GM21737 (cell line): ENCODE data around the gene SLC17A5.
"Not testable (repeated sequence)": the region's sequence is repeated elsewhere in the genome, so short reads cannot be mapped to it uniquely, and the experiment has no call there.

Experiments
- ATAC-seq: cut with Tn5 transposase; IDR thresholded peaks from one replicate; pipeline ENCODE4 v1.9.1; 2021; ENCODE audit warnings: mild to moderate bottlenecking, moderate library complexity; ENCODE audit not compliant: unreplicated experiment

Gene SLC17A5, protein sequence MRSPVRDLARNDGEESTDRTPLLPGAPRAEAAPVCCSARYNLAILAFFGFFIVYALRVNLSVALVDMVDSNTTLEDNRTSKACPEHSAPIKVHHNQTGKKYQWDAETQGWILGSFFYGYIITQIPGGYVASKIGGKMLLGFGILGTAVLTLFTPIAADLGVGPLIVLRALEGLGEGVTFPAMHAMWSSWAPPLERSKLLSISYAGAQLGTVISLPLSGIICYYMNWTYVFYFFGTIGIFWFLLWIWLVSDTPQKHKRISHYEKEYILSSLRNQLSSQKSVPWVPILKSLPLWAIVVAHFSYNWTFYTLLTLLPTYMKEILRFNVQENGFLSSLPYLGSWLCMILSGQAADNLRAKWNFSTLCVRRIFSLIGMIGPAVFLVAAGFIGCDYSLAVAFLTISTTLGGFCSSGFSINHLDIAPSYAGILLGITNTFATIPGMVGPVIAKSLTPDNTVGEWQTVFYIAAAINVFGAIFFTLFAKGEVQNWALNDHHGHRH

DNA sequence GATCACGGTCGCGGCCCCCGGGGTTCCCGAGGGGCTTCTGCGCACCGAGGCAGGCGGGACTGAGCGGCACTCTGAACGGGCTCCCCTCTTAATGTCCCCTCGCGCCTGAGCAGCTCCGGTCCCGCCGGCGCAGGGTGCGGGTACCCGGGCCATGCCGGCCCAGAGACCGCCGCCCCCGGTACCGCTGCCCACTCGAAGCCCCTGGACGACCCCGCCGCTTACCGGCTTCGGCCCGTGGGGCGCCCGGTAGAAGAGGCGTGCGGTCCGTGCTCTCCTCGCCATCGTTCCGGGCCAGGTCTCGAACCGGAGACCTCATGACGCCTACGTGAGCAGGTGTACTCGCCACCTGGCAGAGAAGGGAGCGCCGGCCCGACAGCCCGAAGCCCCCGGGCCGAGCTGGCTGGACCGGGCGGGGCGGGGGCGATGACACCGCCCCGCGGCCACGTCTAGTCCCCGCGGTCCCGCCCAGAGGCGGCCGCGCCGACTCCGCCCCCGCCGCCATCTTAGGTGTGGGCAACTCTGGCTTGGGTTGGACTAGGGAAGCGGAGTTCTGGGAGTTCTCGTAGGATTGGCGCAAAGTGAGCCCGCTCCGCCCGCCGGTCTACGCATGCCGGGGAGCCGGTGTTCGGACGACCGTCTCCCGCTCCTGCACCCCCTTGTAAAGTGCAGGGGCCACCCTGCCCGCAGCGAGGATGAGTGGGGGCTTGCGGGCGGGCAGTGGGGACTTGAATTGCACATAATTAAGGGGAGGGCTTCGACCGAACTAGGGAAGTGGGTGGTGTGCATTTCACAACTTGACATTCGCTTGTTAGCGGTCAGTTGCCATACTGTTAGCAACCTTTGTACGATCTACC is at the start of gene SLC17A5:
SLC17A5 (minus strand) TSS at position 422 of the 854 bp plus-strand sequence; CDS start at position 316, 106 bp downstream.
- ATAC-seq = peak; percentile 91

DNA sequence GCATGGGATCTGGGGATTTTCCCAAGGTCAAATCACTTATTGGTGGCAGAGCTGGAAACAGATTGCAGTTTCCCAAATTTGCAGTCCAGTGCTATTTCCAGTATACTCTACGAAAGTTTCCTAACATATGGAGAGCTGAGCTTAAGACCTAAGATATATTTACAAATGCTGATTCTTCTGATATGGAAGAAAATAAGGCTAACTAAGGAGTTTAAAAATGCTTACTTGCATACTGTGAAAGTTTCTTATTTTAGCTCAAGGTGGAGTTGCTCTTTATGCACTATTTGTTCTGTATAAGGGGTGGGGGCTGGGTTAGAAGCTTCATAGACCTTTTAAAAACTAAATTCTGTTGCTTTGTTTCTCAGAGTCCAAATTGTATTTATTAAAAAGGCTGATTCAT is 49.7 kb upstream of the SLC17A5 start:
- no peak for ATAC-seq

DNA sequence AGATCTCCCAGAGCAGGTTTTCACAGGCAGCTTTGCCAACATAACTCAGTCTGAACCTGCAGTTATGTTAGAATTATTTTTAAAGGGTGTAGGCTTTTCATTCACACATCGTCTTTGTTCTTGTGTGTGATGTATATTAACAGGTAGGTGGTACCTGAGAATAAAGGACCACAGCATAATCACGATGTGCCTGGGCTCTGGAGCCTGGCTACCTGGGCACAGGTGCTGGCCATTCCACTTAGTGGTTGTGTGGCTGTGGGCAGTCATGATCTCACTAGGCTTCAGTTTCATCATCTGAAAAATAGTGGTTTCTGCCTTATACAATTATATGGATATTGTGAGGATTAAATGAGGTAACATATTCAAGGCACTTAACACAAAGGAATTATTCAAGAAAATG is 48.7 kb upstream of the SLC17A5 start:
- ATAC-seq = no peak

DNA sequence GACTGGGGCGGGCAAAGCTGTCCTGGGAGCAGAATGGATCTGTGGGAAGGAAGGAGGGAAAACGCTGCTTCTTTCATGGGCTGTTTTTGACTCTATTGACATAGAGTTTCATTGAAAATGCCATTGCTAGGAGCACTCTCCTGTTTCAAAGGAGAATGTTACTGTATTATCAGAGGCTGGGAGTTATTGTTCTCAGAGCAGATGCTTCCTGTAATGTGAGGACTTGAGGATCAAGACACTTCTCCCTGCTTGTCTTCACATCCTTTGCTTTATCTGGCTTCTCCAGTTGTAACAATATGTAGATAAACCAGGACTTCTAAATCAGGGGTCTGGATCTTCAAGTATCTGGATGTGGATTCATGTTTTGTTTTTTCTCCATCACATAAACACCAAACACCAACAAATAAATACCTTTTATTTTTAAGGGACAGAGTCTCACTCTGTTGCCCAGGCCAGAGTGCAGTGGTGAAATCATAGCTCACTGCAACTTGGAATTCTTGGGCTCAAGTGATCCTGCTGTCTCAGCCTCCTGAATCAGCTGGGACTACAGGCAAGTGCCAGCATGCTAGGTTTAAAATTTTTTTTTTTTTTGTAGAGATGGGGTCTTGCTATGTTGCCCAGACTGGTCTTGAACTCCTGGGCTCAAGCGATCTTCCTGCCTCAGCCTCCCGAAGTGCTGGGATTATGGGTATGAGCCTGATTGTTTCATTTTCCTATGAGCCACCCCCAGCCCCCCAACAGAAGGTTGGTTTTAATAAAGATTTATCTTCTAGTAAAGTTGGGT is 46.1 kb upstream of the SLC17A5 start:
- ATAC-seq = no peak

DNA sequence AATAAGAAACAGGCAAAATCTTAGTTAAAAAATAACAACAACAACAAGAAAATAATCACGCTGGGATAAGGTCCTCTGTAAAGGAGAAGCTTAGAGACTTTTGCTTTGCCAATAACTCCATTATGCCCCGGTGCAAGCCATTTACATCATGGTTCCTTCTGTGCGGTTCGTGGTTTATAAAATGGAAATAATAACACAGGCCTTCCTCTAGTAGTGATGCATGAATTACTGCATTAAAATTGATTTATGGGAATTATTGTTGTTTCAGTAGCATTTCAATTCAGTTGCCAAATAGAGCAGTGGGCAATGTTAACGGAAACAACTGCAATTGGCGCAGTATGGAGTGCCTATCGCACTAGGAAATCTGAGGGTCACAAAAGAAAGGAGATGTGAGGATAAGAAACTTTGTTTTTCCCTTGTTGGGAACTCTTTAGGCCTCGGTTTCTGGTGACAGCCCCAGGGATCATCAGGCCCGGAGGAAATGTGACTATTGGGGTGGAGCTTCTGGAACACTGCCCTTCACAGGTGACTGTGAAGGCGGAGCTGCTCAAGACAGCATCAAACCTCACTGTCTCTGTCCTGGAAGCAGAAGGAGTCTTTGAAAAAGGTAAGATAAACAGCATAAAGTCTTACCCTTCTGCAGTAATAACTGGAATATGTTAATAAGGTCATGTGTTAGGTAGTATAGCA is 43.3 kb upstream of the SLC17A5 start:
- ATAC-seq = no peak

DNA sequence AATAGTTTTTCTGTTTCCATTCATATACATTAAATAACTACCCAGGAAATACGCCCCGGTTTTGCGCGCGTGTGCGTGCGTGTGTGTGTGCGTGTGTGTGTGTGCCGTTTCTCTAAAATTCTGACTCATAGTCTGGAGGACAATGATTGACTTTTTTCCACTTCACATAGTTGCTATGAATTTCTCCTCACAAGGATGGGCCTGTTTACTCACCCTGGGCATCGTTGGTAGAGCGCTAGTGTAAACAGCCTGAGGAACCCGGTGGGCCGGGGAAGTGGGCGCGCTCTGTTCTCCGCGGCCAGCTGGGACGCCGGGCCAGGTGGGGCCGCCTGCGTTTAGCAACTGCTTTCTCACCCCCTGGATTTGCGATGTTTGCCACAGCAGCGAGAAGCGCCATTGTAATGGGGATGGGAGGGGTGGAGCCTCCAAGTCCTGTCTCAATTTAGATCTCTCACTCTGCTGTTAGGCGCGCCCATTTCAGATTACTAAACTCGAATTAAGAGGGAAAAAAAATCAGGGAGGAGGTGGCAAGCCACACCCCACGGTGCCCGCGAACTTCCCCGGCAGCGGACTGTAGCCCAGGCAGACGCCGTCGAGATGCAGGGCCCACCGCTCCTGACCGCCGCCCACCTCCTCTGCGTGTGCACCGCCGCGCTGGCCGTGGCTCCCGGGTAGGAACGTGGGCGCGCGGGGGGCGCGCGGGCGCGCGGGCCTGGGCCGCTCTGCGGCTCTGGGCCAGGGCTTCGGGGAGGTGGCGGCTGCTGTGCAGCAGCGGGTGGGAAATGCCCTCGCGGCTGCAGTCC is 42.0 kb upstream of the SLC17A5 start, which contains the start of gene CD109:
CD109 (plus strand) TSS at position 585 of the 803 bp plus-strand sequence; CDS start at position 598, 13 bp downstream.
- ATAC-seq = peak; percentile 70

DNA sequence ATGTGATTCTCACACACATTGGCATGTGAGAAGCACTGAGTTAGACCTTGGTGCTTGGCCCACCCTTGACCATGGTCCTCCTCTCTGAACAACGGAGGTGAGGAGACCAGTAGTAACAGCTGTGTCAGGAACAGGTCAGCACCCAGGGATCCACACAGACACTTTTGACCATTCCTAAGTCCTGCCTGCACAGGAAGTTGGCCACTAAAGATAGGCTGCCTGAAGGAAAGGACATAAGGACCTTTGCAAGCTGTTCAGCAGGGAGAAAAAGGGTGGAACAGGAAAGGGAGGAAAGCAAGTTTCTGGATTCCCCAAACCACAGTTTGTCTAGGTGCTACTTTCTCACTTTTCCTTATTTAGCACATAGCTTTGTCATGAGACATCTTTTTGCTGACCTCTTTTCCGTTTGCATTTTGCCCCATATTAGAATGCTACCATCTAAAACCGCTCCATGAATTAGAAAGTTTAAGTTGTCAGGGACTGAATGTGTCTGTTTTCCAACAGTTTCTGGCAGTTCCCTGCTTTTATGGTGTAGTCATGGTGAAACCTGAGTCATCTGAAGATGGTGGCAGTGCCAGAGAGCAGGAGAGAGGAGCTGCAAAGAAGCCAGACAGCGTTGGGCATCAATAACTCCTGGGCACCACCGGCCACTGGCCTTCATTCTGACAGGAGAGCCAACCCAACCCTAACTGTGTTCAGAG is 41.1 kb upstream of the SLC17A5 start:
- no peak for ATAC-seq

DNA sequence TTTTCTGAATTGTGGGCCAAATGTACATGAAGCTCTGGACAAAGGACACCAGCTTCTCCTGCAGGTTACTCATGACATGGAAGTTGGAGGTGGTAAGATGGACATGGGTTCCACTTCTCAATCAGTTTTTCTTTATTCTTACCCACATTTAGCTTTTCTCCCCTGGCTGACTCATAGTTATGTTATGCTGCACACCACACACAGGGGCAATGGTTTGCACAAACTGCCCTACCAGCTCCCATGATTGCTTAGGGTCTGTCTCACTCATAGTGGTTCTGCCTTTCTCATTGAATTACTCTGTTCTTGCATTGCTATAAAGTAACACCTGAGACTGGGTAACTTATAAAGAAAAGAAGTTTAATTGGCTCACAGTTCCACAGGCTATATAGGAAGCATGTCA is 37.7 kb upstream of the SLC17A5 start:
- no peak for ATAC-seq

DNA sequence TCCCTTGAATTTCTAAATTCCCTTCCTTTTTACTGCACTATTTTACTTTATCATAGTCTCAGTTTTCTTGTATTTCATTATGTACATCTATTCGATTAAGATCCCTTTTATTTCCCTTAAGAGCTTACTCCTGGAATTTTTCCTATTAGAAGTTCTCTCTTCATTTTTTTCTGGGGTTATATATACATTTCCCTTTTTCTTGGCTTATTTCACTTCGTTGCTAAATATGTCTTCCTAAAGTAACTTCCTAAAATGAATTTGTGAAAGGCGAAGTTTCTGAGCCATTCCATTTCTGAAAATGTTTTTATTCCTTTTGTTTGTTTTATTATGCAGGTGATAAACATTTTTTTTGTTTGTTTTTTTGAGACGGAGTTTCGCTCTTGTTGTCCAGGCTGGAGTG is 36.3 kb upstream of the SLC17A5 start:
- no peak for ATAC-seq

DNA sequence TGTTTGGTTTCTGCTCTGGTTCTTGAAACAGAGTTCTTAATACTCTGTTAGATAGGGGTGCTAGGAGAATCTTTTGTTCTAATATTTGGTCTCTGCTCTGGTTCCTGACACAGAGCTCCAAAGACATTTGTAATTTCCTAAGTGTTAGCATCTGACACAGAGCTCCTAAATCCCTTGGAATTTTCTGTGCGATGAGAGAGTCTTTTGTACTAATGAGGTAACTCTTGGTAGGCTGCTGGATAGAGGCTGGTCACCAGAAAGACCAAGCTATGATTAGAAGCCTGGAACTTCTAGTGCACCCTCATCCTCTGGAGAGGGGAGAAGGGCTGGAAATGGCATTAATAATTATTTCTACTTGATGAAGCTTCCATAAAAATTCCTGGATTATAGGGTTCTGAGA is 34.6 kb upstream of the SLC17A5 start:
- ATAC-seq = no peak

DNA sequence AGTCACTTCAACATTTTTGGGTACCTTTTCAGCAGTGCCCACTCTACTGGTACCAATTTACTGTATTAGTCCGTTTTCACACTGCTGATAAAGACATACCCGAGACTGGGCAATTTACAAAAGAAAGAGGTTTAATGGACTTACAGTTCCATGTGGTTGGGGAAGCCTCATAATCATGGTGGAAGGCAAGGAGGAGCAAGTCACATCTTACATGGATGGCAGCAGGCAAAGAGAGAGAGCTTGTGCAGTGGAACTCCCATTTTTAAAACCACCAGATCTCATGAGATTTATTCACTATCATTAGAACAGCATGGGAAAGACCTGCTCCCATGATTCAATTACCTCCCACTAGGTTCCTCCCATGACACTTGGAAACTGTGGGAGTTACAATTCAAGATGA is 29.8 kb upstream of the SLC17A5 start:
- not testable (repeated sequence) for ATAC-seq

DNA sequence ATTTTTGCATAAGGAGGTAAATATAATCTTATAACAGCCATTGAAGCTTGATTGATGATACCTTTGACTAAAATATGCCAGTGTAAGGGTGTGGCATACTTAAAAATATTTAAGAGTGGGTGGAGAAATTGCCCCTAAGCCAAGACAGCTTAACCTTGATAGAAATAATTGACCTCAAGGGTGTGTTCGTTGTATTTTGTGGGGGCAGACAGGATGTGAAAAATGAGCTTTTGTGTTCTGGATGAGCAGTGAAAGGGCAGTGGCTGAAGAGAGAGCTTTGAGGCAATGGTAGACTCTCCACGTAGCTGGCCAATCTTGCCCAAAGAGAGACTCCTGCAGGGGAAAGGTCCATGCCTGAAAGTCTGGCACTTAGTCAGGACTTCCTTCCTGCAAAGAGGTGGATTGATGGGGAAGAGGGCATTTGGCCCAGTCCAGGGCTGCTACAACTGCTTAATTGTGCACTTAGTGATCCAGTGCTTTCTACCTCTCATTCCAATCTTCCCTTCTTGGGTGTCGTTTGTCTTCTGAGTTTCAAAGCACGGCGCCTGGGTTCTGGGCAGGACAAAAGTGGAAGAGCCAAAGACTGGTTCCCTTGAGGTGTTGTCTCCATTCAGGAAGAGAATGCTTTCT is 26.6 kb upstream of the SLC17A5 start:
- ATAC-seq = no peak

DNA sequence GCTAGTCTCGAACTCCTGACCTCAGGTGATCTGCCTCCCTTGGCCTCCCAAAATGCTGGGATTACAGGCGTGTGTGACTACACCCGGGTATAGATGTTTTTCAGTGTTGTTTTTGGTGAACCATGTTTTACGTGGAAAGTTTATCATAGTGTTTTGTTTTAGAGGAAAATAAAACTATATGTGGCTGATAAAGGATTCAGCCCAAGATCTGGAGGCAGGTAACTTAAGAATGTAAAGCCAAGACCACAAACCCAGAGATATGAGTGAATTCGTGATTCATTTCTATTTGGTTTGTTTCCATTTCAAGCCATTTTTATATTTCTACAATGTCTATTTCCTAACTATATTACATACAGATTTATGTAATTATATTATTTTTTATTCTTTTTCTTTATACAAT is 26.1 kb upstream of the SLC17A5 start:
- ATAC-seq = not testable (repeated sequence)

DNA sequence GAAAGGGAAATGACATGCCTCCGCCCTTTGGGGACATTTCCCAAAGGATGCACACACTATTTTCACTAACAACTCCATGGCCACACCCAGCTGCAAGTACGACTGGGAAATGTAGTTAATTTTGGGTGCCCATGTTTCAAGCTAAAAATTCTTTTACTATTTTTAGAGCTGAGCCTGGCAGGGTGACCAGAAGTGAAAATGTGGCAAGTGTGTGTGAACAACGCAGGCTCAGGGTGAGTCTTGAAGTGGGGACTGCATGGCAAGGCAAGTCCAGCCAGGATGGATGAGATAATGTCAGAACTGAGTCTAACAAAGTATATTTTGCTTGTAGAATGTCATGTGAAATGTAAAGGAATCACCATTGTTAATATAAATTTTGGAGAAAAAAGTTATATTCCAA is 25.2 kb upstream of the SLC17A5 start:
- no peak for ATAC-seq

DNA sequence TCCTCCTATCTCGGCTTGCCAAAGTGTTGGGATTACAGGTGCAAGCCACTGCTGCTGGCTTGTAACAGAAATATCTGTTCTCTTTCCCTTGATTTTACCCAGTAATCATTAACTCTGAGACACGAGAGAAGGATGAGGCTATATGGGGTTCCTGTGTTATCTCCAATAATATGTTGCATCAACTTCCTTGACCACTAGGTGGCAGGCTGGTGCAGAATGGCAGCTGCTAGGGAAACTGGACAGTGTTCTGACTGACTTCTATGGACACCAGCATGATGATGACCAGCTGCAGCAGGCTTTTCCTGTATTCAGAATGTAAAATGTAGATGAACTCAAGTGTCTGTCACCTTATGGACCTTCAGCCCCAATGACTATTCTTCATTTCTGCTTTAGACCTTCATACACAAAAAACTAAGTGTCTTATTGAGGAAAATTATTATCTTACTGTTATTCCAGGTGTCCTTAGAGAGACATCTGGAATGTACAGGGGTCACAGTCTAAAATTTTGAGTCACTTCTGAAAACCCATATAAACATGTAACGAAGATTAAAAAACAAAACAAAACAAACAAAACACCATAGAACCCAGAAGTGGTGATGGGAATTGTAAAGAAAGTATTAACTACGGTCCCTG is 21.8 kb upstream of the SLC17A5 start:
- peak; percentile 95 for ATAC-seq

DNA sequence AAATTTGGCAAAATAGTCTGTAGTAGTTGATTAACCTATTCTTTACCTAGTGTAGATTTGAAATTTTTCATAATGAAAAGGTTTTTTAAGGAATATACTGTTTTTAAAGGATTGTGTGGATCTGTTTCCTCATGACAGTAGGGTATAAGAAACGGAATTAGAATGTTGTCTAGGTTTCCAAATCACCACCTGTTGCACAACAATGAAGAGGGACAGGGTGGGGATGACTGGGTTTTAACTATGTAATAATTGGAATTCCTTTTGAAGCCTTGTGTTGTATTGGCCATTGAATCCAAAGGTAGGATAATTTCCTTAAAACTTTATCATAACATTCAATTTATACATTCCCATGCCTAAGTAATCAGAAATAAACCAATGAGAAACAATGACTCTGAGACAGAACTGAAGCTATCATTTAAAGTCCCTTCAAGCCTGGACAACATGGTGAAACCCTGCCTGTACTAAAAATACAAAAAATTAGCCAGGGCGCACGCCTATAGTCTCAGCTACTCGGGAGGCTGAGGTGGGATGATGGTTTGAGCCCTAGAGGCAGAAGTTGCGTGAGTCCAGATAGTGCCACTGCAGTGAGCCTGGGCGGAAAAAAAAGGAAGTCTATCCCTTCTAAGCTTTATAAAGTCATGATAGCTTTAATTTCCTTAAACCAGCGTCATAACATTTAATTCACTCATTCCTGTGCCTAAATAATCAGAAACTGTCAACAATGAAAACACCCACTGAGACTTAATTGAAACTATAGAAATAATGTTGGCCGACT is 18.3 kb upstream of the SLC17A5 start:
- ATAC-seq = no peak

DNA sequence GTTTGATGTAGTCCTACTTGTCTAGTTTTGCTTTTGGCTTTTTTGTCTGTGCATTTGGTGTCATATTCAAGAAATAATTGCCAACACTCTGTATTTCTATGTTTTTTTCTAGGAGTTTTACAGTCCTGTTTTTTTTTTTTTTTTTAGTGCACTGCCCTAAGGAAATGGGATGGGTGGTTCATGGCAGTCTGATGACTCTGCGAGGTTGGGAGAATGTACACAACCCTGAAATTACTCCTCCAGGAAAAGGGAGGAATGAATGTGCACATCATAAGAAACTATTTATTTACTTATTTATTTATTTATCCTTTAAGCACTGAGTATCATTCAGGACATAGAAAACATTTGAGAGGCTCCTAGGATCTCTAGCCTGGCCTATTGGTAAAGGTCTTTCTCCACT is 15.2 kb upstream of the SLC17A5 start:
- ATAC-seq = no peak
